Measurements from ENCODE around the gene ANKRD13B.
"Not testable (repeated sequence)": the region's sequence is repeated elsewhere in the genome, so short reads cannot be mapped to it uniquely, and the experiment has no call there.

The ANKRD13B gene

GRCh38 chr17:29620271-29620670 is 27.3 kb downstream of the ANKRD13B start:
- DNase-seq, result no peak

- DNase-seq, result no peak
Observed at GRCh38 chr17:29620779-29621500, 28.0 kb downstream of the ANKRD13B start.

- no peak for DNase-seq
Observed at GRCh38 chr17:29621751-29622194, 28.8 kb downstream of the ANKRD13B start.

- peak; percentile 77 for DNase-seq
Observed at GRCh38 chr17:29622337-29623282, 29.7 kb downstream of the ANKRD13B start, which contains the start of gene CORO6. Gene CORO6 (minus strand): TSS chr17:29622912. CDS start chr17:29621421, 1,491 bp downstream.

GRCh38 chr17:29623283-29623647 is 30.3 kb downstream of the ANKRD13B start:
- DNase-seq, result no peak

GRCh38 chr17:29624586-29624985 is 31.7 kb downstream of the ANKRD13B start:
- DNase-seq, result peak; percentile 38

GRCh38 chr17:29625037-29625750 is 32.3 kb downstream of the ANKRD13B start:
- DNase-seq, result no peak

- no peak for DNase-seq
Observed at GRCh38 chr17:29627951-29628350, 35.0 kb downstream of the ANKRD13B start.

- DNase-seq, result no peak
Observed at GRCh38 chr17:29628644-29629043, 35.7 kb downstream of the ANKRD13B start.

- DNase-seq, result no peak
Observed at GRCh38 chr17:29629839-29630238, 36.9 kb downstream of the ANKRD13B start.

GRCh38 chr17:29630630-29631193 is 37.8 kb downstream of the ANKRD13B start:
- DNase-seq, result no peak

GRCh38 chr17:29633886-29634285 is 41.0 kb downstream of the ANKRD13B start:
- DNase-seq, result no peak

GRCh38 chr17:29640413-29640812 is 47.5 kb downstream of the ANKRD13B start:
- no peak for DNase-seq

- no peak for DNase-seq
Observed at GRCh38 chr17:29640981-29641642, 48.2 kb downstream of the ANKRD13B start.

GRCh38 chr17:29642171-29642611 is 49.3 kb downstream of the ANKRD13B start:
- no peak for DNase-seq

- no peak for DNase-seq
Observed at GRCh38 chr17:29643817-29644160, 50.9 kb downstream of the ANKRD13B start.

GRCh38 chr17:29645515-29646051 is 52.7 kb downstream of the ANKRD13B start:
- DNase-seq, result no peak

- no peak for DNase-seq
Observed at GRCh38 chr17:29648005-29648404, 55.1 kb downstream of the ANKRD13B start.

- no peak for DNase-seq
Observed at GRCh38 chr17:29649359-29649758, 56.4 kb downstream of the ANKRD13B start.

- no peak for DNase-seq
Observed at GRCh38 chr17:29650396-29650795, 57.5 kb downstream of the ANKRD13B start.

GRCh38 chr17:29651913-29652312 is 59.0 kb downstream of the ANKRD13B start:
- not testable (repeated sequence) for DNase-seq

GRCh38 chr17:29652976-29653375 is 60.0 kb downstream of the ANKRD13B start:
- no peak for DNase-seq

Data from stimulated activated CD4-positive, alpha-beta T cell treated with anti-CD3 and anti-CD28 coated beads, Interleukin-15, amount 100 ng/mL, for 24 hours (primary cell).